Activated CD4-positive, alpha-beta T cell treated with anti-CD3 and anti-CD28 coated beads for 36 hours (primary cell): ENCODE results near the gene KCTD17. TPM values are rescaled to one million over a fixed set of nuclear protein-coding genes. Genes with fewer than 3 reads are reported as not detected.

Experiments used
- ATAC-seq: fragments of 200-7000 bp; cut with Tn5 transposase; one replicate; pipeline ENCODE4 v1.10.0; 2021; ENCODE audit warnings: mild to moderate bottlenecking, moderate library complexity
- CTCF ChIA-PET: fragments of 350-600 bp; sonication (Branson Sonifier 250); formaldehyde crosslinking; loops from one replicate; lab custom pipeline; 2021; ENCODE audit warnings: antibody characterized with exemption; lab: Charles Lee
- POLR2A ChIA-PET: fragments of 350-600 bp; sonication (Branson Sonifier 250); formaldehyde crosslinking; loops from one replicate; lab custom pipeline; 2021; ENCODE audit warnings: antibody characterized with exemption, inconsistent platforms; lab: Charles Lee
- DNase-seq: peaks from one replicate; pipeline ENCODE4 v3.0.0-alpha.2; 2020
- H3K27ac Mint-ChIP-seq: one replicate; pipeline ENCODE4 v1.8.0; 2021; ENCODE audit warnings: mixed read lengths
- H3K27me3 Mint-ChIP-seq: one replicate; pipeline ENCODE4 v1.8.0; 2021; ENCODE audit warnings: mixed read lengths
- H3K36me3 Mint-ChIP-seq: one replicate; pipeline ENCODE4 v1.8.0; 2021; ENCODE audit warnings: low read depth, mixed read lengths
- H3K4me1 Mint-ChIP-seq: one replicate; pipeline ENCODE4 v1.8.0; 2021; ENCODE audit warnings: mixed read lengths
- H3K4me3 Mint-ChIP-seq: one replicate; pipeline ENCODE4 v1.8.0; 2021; ENCODE audit warnings: mild to moderate bottlenecking, moderate library complexity, mixed read lengths
- H3K9me3 Mint-ChIP-seq: one replicate; pipeline ENCODE4 v1.8.0; 2021; ENCODE audit warnings: low read depth, mixed read lengths
- intact Hi-C, 2 experiments: fragments of 100-400 bp; cut with DNase I in 1 of 2; cut with micrococcal nuclease in 1 of 2; formaldehyde crosslinking; loops; one replicate each; pipeline versions ENCODE4 v1.14.2 to v1.15.1; 2022 to 2024; cut with DNase I, micrococcal nuclease
- total RNA-seq, 2 experiments: library from RNA; stranded (reverse); gene quantifications; one replicate each; pipeline ENCODE4 v1.2.3, GENCODE V29; 2021

The KCTD17 gene
- total RNA-seq, 2 experiments from 2014 or later: 32.5 to 36.8 TPM

- DNase-seq (peak; percentile 28), ATAC-seq (no peak)
- ChIA-PET POLR2A (interaction anchor here (4.5 kb wide), 1 partner anchor 41 kb away, joined by 53 read pairs; no protein-coding TSS in a partner anchor), CTCF (interaction anchor here (0.6 to 3.6 kb wide), 7 partner anchors 13 to 160 kb away, joined by 3 to 53 read pairs (median 3); no protein-coding TSS in a partner anchor)
- Mint-ChIP-seq H3K4me3 (no peak overlapping the region), H3K4me1 (peaks cover 63% of the 10 kb centered on the region), H3K9me3 (no peaks in the 10 kb centered on the region), H3K27ac (peak overlapping the region; percentile 94), H3K27me3 (peaks cover 2% of the 10 kb centered on the region), H3K36me3 (peaks cover 4% of the 10 kb centered on the region)
- intact Hi-C loops: loop anchor here in 1 of 2 experiments (1.0 kb wide), 1 partner anchor 81 kb away; no protein-coding TSS in a partner anchor
Measured at GRCh38 chr22:37080838-37081237, 29.3 kb downstream of the KCTD17 start.

- POLR2A ChIA-PET: interaction anchor here (0.7 to 4.5 kb wide), 4 partner anchors 39 to 116 kb away, joined by 3 to 53 read pairs (median 6); partner anchors contain the start of gene IL2RB
- Mint-ChIP-seq H3K4me3 (peak overlapping the region; percentile 9), H3K36me3 (peaks cover 4% of the 10 kb centered on the region), H3K27ac (peak overlapping the region; percentile 94), H3K9me3 (no peaks in the 10 kb centered on the region), H3K27me3 (no peaks in the 10 kb centered on the region), H3K4me1 (peaks cover 59% of the 10 kb centered on the region)
- intact Hi-C loops: loop anchor here in 1 of 2 experiments (1.0 kb wide), 1 partner anchor 13 kb away; no protein-coding TSS in a partner anchor
- peak; percentile 74 for DNase-seq
- peak; percentile 34 for ATAC-seq
- CTCF ChIA-PET: interaction anchor here (0.7 to 1.4 kb wide), 5 partner anchors 12 to 67 kb away, joined by 3 to 4 read pairs (median 3); partner anchors contain the start of gene IL2RB
Measured at GRCh38 chr22:37082251-37082873, 30.8 kb downstream of the KCTD17 start.

GRCh38 chr22:37083914-37084313, 32.4 kb downstream of the KCTD17 start:
- no peaks in the 10 kb centered on the region for H3K27me3 Mint-ChIP-seq
- peaks cover 62% of the 10 kb centered on the region for H3K4me1 Mint-ChIP-seq
- intact Hi-C loops: no loop called here
- DNase-seq (no peak), ATAC-seq (no peak)
- no peaks in the 10 kb centered on the region for H3K9me3 Mint-ChIP-seq
- H3K27ac Mint-ChIP-seq: peak overlapping the region; percentile 94
- ChIA-PET CTCF (no interaction called here), POLR2A (no interaction called here)
- peaks cover 5% of the 10 kb centered on the region for H3K36me3 Mint-ChIP-seq
- no peak overlapping the region for H3K4me3 Mint-ChIP-seq

- H3K4me1 Mint-ChIP-seq: peaks cover 59% of the 10 kb centered on the region
Measured at GRCh38 chr22:37084385-37084784, 32.8 kb downstream of the KCTD17 start.

GRCh38 chr22:37086184-37086583, 34.6 kb downstream of the KCTD17 start:
- Mint-ChIP-seq H3K27me3 (no peaks in the 10 kb centered on the region), H3K27ac (no peak overlapping the region), H3K36me3 (peaks cover 7% of the 10 kb centered on the region), H3K4me3 (peak overlapping the region; percentile 69), H3K4me1 (peaks cover 41% of the 10 kb centered on the region), H3K9me3 (no peaks in the 10 kb centered on the region)
- DNase-seq: no peak
- ChIA-PET POLR2A (no interaction called here), CTCF (interaction anchor here (0.6 kb wide), 1 partner anchor 306 kb away, joined by 3 read pairs; no protein-coding TSS in a partner anchor)
- intact Hi-C loops: no loop called here
- no peak for ATAC-seq

More at GRCh38 chr22:37084385-37084784, 32.8 kb downstream of the KCTD17 start:
- ChIA-PET POLR2A (no interaction called here), CTCF (no interaction called here)
- no peaks in the 10 kb centered on the region for H3K27me3 Mint-ChIP-seq
- H3K9me3 Mint-ChIP-seq: no peaks in the 10 kb centered on the region
- DNase-seq (no peak), ATAC-seq (no peak)
- peak overlapping the region; percentile 94 for H3K27ac Mint-ChIP-seq
- no peak overlapping the region for H3K4me3 Mint-ChIP-seq
- intact Hi-C loops: no loop called here
- peaks cover 7% of the 10 kb centered on the region for H3K36me3 Mint-ChIP-seq

GRCh38 chr22:37088108-37088605, 36.6 kb downstream of the KCTD17 start:
- Mint-ChIP-seq H3K4me1 (peaks cover 24% of the 10 kb centered on the region), H3K27me3 (no peaks in the 10 kb centered on the region), H3K27ac (peak overlapping the region; percentile 86), H3K4me3 (peak overlapping the region; percentile 69), H3K36me3 (peaks cover 4% of the 10 kb centered on the region), H3K9me3 (no peaks in the 10 kb centered on the region)
- ATAC-seq (peak; percentile 88), DNase-seq (peak; percentile 83)
- POLR2A ChIA-PET: interaction anchor here (1.0 to 1.7 kb wide), 3 partner anchors 32 to 61 kb away, joined by 4 to 5 read pairs (median 4); partner anchors contain the start of gene IL2RB
- intact Hi-C loops: no loop called here
- CTCF ChIA-PET: interaction anchor here (0.9 to 1.6 kb wide), 5 partner anchors 9 to 112 kb away, joined by 3 to 6 read pairs (median 3); no protein-coding TSS in a partner anchor

GRCh38 chr22:37088750-37089408, 37.3 kb downstream of the KCTD17 start:
- Mint-ChIP-seq H3K4me3 (peak overlapping the region; percentile 69), H3K36me3 (peaks cover 4% of the 10 kb centered on the region), H3K9me3 (no peaks in the 10 kb centered on the region), H3K4me1 (peaks cover 19% of the 10 kb centered on the region), H3K27me3 (no peaks in the 10 kb centered on the region), H3K27ac (peak overlapping the region; percentile 86)
- CTCF ChIA-PET: interaction anchor here (0.9 to 1.6 kb wide), 3 partner anchors 9 to 111 kb away, joined by 3 to 6 read pairs (median 5); no protein-coding TSS in a partner anchor
- intact Hi-C loops: no loop called here
- DNase-seq: peak; percentile 71
- POLR2A ChIA-PET: interaction anchor here (1.0 to 1.7 kb wide), 2 partner anchors 31 to 61 kb away, joined by 4 to 5 read pairs; partner anchors contain the start of gene IL2RB
- ATAC-seq: peak; percentile 63

GRCh38 chr22:37089434-37089833, 37.9 kb downstream of the KCTD17 start:
- H3K27me3 Mint-ChIP-seq: no peaks in the 10 kb centered on the region
- POLR2A ChIA-PET: no interaction called here
- H3K36me3 Mint-ChIP-seq: peaks cover 4% of the 10 kb centered on the region
- peak overlapping the region; percentile 69 for H3K4me3 Mint-ChIP-seq
- DNase-seq (no peak), ATAC-seq (no peak)
- H3K27ac Mint-ChIP-seq: peak overlapping the region; percentile 29
- intact Hi-C loops: no loop called here
- no peaks in the 10 kb centered on the region for H3K9me3 Mint-ChIP-seq
- peaks cover 22% of the 10 kb centered on the region for H3K4me1 Mint-ChIP-seq
- CTCF ChIA-PET: interaction anchor here (1.4 to 1.6 kb wide), 2 partner anchors 10 to 110 kb away, joined by 3 to 5 read pairs; no protein-coding TSS in a partner anchor

GRCh38 chr22:37090920-37091695, 39.6 kb downstream of the KCTD17 start:
- ATAC-seq (no peak), DNase-seq (no peak)
- Mint-ChIP-seq H3K36me3 (peaks cover 4% of the 10 kb centered on the region), H3K27me3 (no peaks in the 10 kb centered on the region), H3K4me3 (no peak overlapping the region), H3K27ac (no peak overlapping the region), H3K9me3 (no peaks in the 10 kb centered on the region), H3K4me1 (peaks cover 36% of the 10 kb centered on the region)
- POLR2A ChIA-PET: no interaction called here
- CTCF ChIA-PET: interaction anchor here (0.6 to 1.4 kb wide), 2 partner anchors 12 to 220 kb away, joined by 3 read pairs; no protein-coding TSS in a partner anchor
- intact Hi-C loops: no loop called here

- no peak for ATAC-seq
- ChIA-PET POLR2A (no interaction called here), CTCF (interaction anchor here (0.6 kb wide), 1 partner anchor 169 kb away, joined by 4 read pairs; no protein-coding TSS in a partner anchor)
- no peak for DNase-seq
- peaks cover 37% of the 10 kb centered on the region for H3K4me1 Mint-ChIP-seq
- H3K4me3 Mint-ChIP-seq: no peak overlapping the region
- peaks cover 6% of the 10 kb centered on the region for H3K27me3 Mint-ChIP-seq
- H3K27ac Mint-ChIP-seq: no peak overlapping the region
- no peaks in the 10 kb centered on the region for H3K9me3 Mint-ChIP-seq
- intact Hi-C loops: no loop called here
- peaks cover 4% of the 10 kb centered on the region for H3K36me3 Mint-ChIP-seq
Measured at GRCh38 chr22:37091994-37092393, 40.5 kb downstream of the KCTD17 start.
